Right lobe of liver (tissue), 6 donors: Measurements from ENCODE around the gene PLS1. TPM values are rescaled to one million over a fixed set of nuclear protein-coding genes. Genes with fewer than 3 reads are reported as not detected.

Experiments used
- ATAC-seq, 4 donors: fragments of 200-7000 bp; cut with Tn5 transposase; one replicate each; pipeline ENCODE4 v1.9.1; 2020; ENCODE audit warnings: mild to moderate bottlenecking in 4 of 4, moderate library complexity in 4 of 4
- DNase-seq, 3 donors: peaks; one replicate each; pipeline ENCODE4 v3.0.0-alpha.2; 2020
- H3K27ac ChIP-seq, 3 donors: fragments of 200-600 bp; one replicate each; pipeline ENCODE4 v1.8.0; 2022
- H3K27me3 ChIP-seq, 2 donors: fragments of 200-600 bp; one replicate each; pipeline ENCODE4 v1.8.0; 2022
- H3K36me3 ChIP-seq, 4 donors: fragments of 200-600 bp; sonication (generic) in 1 of 4; one replicate each; pipeline versions ENCODE4 v1.5.1 to v1.8.0; 2017 to 2022; ENCODE audit warnings: control low read depth in 1 of 4
- H3K4me1 ChIP-seq, 4 donors: fragments of 200-600 bp; sonication (generic) in 1 of 4; one replicate each; pipeline versions ENCODE4 v1.5.1 to v1.8.0; 2017 to 2022; ENCODE audit warnings: control low read depth in 1 of 4
- H3K4me3 ChIP-seq, 3 donors: fragments of 200-600 bp; one replicate each; pipeline ENCODE4 v1.8.0; 2022
- H3K9me3 ChIP-seq, 4 donors: fragments of 200-600 bp; sonication (generic) in 1 of 4; one replicate each; pipeline versions ENCODE4 v1.5.1 to v1.8.0; 2017 to 2022; ENCODE audit warnings: control low read depth in 1 of 4
- POLR2A ChIP-seq: fragments of 450-650 bp; IDR thresholded peaks from one replicate; pipeline ENCODE4 v1.6.1; 2017; ENCODE audit warnings: antibody characterized with exemption, mild to moderate bottlenecking
- WGBS: methylation state at CpG from one replicate; pipeline ENCODE4 v1.1.6; 2018; ENCODE audit warnings: low coverage, low lambda C conversion rate; ENCODE audit not compliant: insufficient coverage; ENCODE audit errors: missing lambda C conversion rate; 5-methylcytosine and 5-hydroxymethylcytosine counted together
- intact Hi-C, 2 donors: fragments of 100-400 bp; cut with DNase I; formaldehyde crosslinking; loops; one replicate each; pipeline versions ENCODE4 v1.11.2 to v1.14.1; 2022
- total RNA-seq, 6 experiments: library from RNA; depleted of rRNA in 2 of 6; stranded (reverse); fragments of >200 nt in 2 of 6; fragmentation: NEBNext Ultra II Directional in 3 of 6; extraction: Animal tissue kit (Norgen Biotek cat#: 25700) in 3 of 6; gene quantifications; one replicate each; pipeline versions ENCODE4 v1.1.0 to v1.2.4, GENCODE V29; 2016 to 2023
- TF ChIP-seq, protein P1 (sequence below), 4 donors: fragments of 200-600 bp in 3 of 4; fragments of 450-650 bp in 1 of 4; IDR thresholded peaks; one replicate each; pipeline versions ENCODE4 v1.5.1 to v1.8.0; 2016 to 2022; ENCODE audit warnings: antibody characterized with exemption in 4 of 4, mild to moderate bottlenecking in 2 of 4
- donor health status: DM: no; HTN: yes; CAD: no.
- donor health status: DM: no; HTN: no; CAD: no.
- donor health status: DM: no; HTN: no; CAD: no.
- donor health status: DM: no; HTN: yes; CAD: no.
- donor health status: DM: no; HTN: yes; CAD: no.

PLS1 gene
- total RNA-seq, 6 experiments from 2014 or later = 13.0 to 30.5 (median 18.2) TPM

DNA sequence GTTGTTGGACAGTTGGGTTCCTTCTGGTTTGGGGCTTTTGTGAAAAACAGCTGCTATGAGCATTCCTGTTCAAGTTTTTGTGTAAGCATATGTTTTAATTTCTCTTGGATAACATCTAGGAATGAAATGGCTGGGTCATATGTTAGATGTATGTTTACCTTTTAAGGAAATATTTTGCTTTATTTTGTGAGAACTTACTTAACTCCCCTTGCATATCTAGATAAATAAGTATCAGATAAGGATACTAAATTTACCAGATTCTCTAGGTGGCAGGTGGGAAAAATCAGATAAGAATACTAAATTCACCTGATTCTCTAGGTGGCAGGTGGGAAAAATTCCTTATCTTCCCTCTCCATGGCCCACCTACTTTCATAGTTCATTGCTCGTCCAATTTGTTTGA is 1.1 kb upstream of the PLS1 start:
- ATAC-seq (no peak), DNase-seq (no peak)
- TF ChIP-seq, protein P1, sequence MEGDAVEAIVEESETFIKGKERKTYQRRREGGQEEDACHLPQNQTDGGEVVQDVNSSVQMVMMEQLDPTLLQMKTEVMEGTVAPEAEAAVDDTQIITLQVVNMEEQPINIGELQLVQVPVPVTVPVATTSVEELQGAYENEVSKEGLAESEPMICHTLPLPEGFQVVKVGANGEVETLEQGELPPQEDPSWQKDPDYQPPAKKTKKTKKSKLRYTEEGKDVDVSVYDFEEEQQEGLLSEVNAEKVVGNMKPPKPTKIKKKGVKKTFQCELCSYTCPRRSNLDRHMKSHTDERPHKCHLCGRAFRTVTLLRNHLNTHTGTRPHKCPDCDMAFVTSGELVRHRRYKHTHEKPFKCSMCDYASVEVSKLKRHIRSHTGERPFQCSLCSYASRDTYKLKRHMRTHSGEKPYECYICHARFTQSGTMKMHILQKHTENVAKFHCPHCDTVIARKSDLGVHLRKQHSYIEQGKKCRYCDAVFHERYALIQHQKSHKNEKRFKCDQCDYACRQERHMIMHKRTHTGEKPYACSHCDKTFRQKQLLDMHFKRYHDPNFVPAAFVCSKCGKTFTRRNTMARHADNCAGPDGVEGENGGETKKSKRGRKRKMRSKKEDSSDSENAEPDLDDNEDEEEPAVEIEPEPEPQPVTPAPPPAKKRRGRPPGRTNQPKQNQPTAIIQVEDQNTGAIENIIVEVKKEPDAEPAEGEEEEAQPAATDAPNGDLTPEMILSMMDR (IDR thresholded peaks at IDR 0.05) = no peak
- no peak for TF ChIP-seq POLR2A
- Histone ChIP-seq H3K27ac (peak overlapping the region; percentile 60 to 81 (median 63)), H3K27me3 (no peaks in the 10 kb centered on the region), H3K4me1 (peaks cover 0 to 6% (median 0%) of the 10 kb centered on the region in 4 donors), H3K4me3 (peak overlapping the region in 2 of 3 donors; percentile 74 to 77), H3K9me3 (no peaks in the 10 kb centered on the region), H3K36me3 (no peaks in the 10 kb centered on the region)
- intact Hi-C loops = loop anchor here in 1 of 2 donors (10.0 kb wide), 1 partner anchor 400 kb away; no protein-coding TSS in a partner anchor
- 0% methylated on average over 1 of the region's 1 CpG for WGBS

DNA sequence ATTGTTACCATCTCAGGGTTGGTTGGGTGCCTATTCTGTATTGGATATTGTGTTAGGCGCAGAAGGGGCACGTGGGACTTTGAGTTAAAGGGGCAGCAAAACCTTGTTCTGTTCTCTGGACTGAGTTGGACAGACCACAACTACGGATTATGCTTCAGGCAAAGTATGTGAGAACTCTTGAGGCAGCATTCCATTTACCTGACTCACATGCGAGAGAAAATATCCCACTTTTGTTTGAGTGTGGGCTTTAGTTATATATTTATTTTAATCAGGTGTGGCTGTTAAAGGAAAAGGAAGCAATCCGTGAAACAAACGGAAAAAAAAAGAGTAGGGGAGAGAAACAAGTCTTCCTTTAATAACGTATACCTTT is 627 bp upstream of the PLS1 start:
- Histone ChIP-seq H3K9me3 (no peaks in the 10 kb centered on the region), H3K4me1 (peaks cover 0 to 6% (median 0%) of the 10 kb centered on the region in 4 donors), H3K4me3 (peak overlapping the region; percentile 74 to 77 (median 77)), H3K27me3 (no peaks in the 10 kb centered on the region), H3K27ac (peak overlapping the region; percentile 60 to 81 (median 63)), H3K36me3 (no peaks in the 10 kb centered on the region)
- intact Hi-C loops = loop anchor here in 1 of 2 donors (10.0 kb wide), 1 partner anchor 399 kb away; no protein-coding TSS in a partner anchor
- ATAC-seq = peak; percentile 1 to 52 (median 18)
- WGBS = 7% methylated on average over 7 of the region's 7 CpGs
- TF ChIP-seq, protein P1 (IDR thresholded peaks at IDR 0.05) = no peak
- no peak for TF ChIP-seq POLR2A
- DNase-seq = no peak

DNA sequence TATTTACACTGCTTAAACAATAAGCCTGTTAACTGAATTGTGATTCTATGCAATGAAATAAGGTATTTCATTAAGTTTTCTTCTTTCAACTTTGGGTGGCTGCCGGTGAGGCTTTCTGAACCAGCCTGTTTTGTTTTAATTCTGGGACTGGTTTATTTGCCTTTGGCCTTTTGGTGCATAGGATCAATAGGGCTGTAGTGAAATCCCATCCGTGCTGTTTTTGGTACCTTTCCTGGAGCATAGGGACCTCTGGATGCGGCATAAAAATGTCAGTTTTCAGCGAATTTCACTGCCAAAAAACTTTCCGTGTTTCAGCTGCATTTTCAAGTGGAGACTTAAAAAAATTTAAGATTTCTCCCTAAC is 514 bp downstream of the PLS1 start:
- no peaks in the 10 kb centered on the region for H3K27me3 ChIP-seq
- ATAC-seq (peak; percentile 32 to 48 (median 40)), DNase-seq (no peak)
- TF ChIP-seq, protein P1 (IDR thresholded peaks at IDR 0.05) = no peak
- TF ChIP-seq POLR2A = no peak
- 11% methylated on average over 5 of the region's 5 CpGs for WGBS
- H3K4me3 ChIP-seq = peak overlapping the region; percentile 74 to 77 (median 77)
- H3K27ac ChIP-seq = peak overlapping the region; percentile 49 to 81 (median 63)
- peaks cover 0 to 6% (median 0%) of the 10 kb centered on the region in 4 donors for H3K4me1 ChIP-seq
- intact Hi-C loops = loop anchor here in 1 of 2 donors (10.0 kb wide), 1 partner anchor 398 kb away; no protein-coding TSS in a partner anchor
- H3K9me3 ChIP-seq = no peaks in the 10 kb centered on the region
- no peaks in the 10 kb centered on the region for H3K36me3 ChIP-seq

DNA sequence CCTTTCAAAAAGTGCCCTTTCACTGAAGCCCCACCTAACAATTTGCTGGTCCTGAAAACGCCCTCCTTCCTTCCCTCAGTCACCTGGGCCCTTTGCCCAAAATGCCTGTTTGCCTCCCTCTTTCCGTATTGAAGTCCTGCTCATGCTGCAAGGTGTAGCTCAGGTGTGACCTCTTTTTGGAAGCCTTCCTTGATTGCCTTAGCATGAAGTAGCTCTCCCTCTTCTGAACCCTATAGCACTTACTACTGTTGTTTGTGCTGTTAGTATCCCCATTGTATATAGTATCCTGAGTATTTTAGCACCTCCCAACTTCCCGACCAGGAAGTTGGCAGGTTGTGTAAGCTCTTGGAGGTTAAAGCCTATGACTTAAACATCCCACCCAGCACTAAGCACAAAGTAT is 1.7 kb downstream of the PLS1 start:
- intact Hi-C loops = loop anchor here in 1 of 2 donors (10.0 kb wide), 1 partner anchor 397 kb away; no protein-coding TSS in a partner anchor
- H3K9me3 ChIP-seq = no peaks in the 10 kb centered on the region
- ATAC-seq (no peak), DNase-seq (no peak)
- WGBS = 29% methylated on average over 3 of the region's 3 CpGs
- H3K27me3 ChIP-seq = no peaks in the 10 kb centered on the region
- H3K4me1 ChIP-seq = peaks cover 0 to 6% (median 0%) of the 10 kb centered on the region in 4 donors
- TF ChIP-seq POLR2A = no peak
- TF ChIP-seq, protein P1 (IDR thresholded peaks at IDR 0.05) = no peak
- no peak overlapping the region for H3K27ac ChIP-seq
- H3K36me3 ChIP-seq = no peaks in the 10 kb centered on the region
- H3K4me3 ChIP-seq = no peak overlapping the region
